B cell (primary cell): ENCODE results near the gene TMEM45B. TPM values are rescaled to one million over a fixed set of nuclear protein-coding genes. Genes with fewer than 3 reads are reported as not detected.

Experiments used
- ATAC-seq: fragments of 200-7000 bp; cut with Tn5 transposase; one replicate; pipeline ENCODE4 v1.10.0; 2021; ENCODE audit warnings: low read depth, mild to moderate bottlenecking, moderate number of reproducible peaks, moderate library complexity
- CTCF ChIA-PET: fragments of 350-600 bp; sonication (Branson Sonifier 250); formaldehyde crosslinking; loops from one replicate; lab custom pipeline; 2021; ENCODE audit warnings: antibody characterized with exemption, inconsistent platforms; lab: Charles Lee
- POLR2A ChIA-PET: fragments of 350-600 bp; sonication (Branson Sonifier 250); formaldehyde crosslinking; loops from one replicate; lab custom pipeline; 2021; ENCODE audit warnings: antibody characterized with exemption; lab: Charles Lee
- DNase-seq: peaks from one replicate; pipeline ENCODE4 v3.0.0; 2013
- H2AFZ ChIP-seq: 2 replicates; pipeline ENCODE4 v1.6.1; 2012; ENCODE audit warnings: mild to moderate bottlenecking, low read depth, low read length; ENCODE audit not compliant: insufficient read depth, poor library complexity, severe bottlenecking
- H3K27ac ChIP-seq, 2 donors: 1 replicate in 1 of 2; 2 replicates in 1 of 2; pipeline ENCODE4 v1.5.1; 2012 to 2013; ENCODE audit warnings: low read length in 2 of 2, mild to moderate bottlenecking in 2 of 2, moderate library complexity in 1 of 2
- H3K27me3 ChIP-seq, 4 experiments: fragments of 200-600 bp in 1 of 4; sonication (generic) in 1 of 4; replicated peaks in 1 of 4; 1 replicate in 2 of 4; 2 replicates in 2 of 4; pipeline versions ENCODE4 v1.6.1 to v1.7.0; 2013 to 2016; ENCODE audit warnings: low read length in 3 of 4, mild to moderate bottlenecking in 2 of 4, mixed read lengths in 1 of 4, moderate library complexity in 1 of 4; ENCODE audit not compliant: insufficient read depth in 4 of 4, control insufficient read depth in 3 of 4; ENCODE audit errors: control extremely low read depth in 1 of 4
- H3K36me3 ChIP-seq, 2 experiments: replicated peaks in 1 of 2; 1 replicate in 1 of 2; 2 replicates in 1 of 2; pipeline versions ENCODE4 v1.6.1 to v1.7.1; 2013; ENCODE audit warnings: low read length in 1 of 2; ENCODE audit not compliant: insufficient read depth in 2 of 2, control insufficient read depth in 1 of 2; ENCODE audit errors: control extremely low read depth in 1 of 2, extremely low read depth in 1 of 2
- H3K4me1 ChIP-seq, 2 donors: fragments of 200-600 bp in 1 of 2; sonication (generic) in 1 of 2; 1 replicate in 1 of 2; 2 replicates in 1 of 2; pipeline versions ENCODE4 v1.5.1 to v1.6.1; 2013 to 2017; ENCODE audit warnings: low read length in 2 of 2; ENCODE audit not compliant: control insufficient read depth in 2 of 2, insufficient read depth in 2 of 2
- H3K4me2 ChIP-seq: replicated peaks from 2 replicates; pipeline ENCODE3; 2012; ENCODE audit warnings: mild to moderate bottlenecking, low read depth, low read length; ENCODE audit not compliant: poor library complexity, severe bottlenecking
- H3K4me3 ChIP-seq, 5 experiments: fragments of 200-600 bp in 1 of 5; sonication (generic) in 1 of 5; 1 replicate in 3 of 5; 2 replicates in 2 of 5; pipeline versions ENCODE4 v1.5.1 to v1.7.0; 2011 to 2016; ENCODE audit warnings: low read length in 4 of 5, mild to moderate bottlenecking in 4 of 5, low read depth in 2 of 5, control low read depth in 1 of 5, moderate library complexity in 1 of 5; ENCODE audit not compliant: insufficient read depth in 1 of 5; ENCODE audit errors: control extremely low read depth in 1 of 5, extremely low read depth in 1 of 5
- H3K79me2 ChIP-seq: fragments of 200-600 bp; sonication (generic); one replicate; pipeline ENCODE4 v1.6.0; 2016; ENCODE audit warnings: low read length; ENCODE audit not compliant: control insufficient read depth, insufficient read depth
- H3K9ac ChIP-seq: fragments of 200-600 bp; sonication (generic); 2 replicates; pipeline ENCODE4 v1.6.1; 2017; ENCODE audit warnings: mild to moderate bottlenecking, low read length, moderate library complexity
- H3K9me3 ChIP-seq, 3 donors: one replicate each; pipeline versions ENCODE4 v1.6.1 to v1.7.1; 2013; ENCODE audit warnings: low read length in 2 of 3; ENCODE audit not compliant: control insufficient read depth in 2 of 3, insufficient read depth in 1 of 3; ENCODE audit errors: control extremely low read depth in 1 of 3
- H4K20me1 ChIP-seq: 2 replicates; pipeline ENCODE4 v1.6.0; 2012; ENCODE audit warnings: mild to moderate bottlenecking, low read length; ENCODE audit not compliant: insufficient read depth, control insufficient read depth, poor library complexity, severe bottlenecking
- H3K27ac Mint-ChIP-seq: one replicate; pipeline ENCODE4 v1.8.0; 2021; ENCODE audit warnings: mixed read lengths
- H3K27me3 Mint-ChIP-seq: one replicate; pipeline ENCODE4 v1.8.0; 2021; ENCODE audit warnings: mixed read lengths
- H3K4me1 Mint-ChIP-seq: one replicate; pipeline ENCODE4 v1.8.0; 2021; ENCODE audit warnings: mixed read lengths
- H3K4me3 Mint-ChIP-seq: one replicate; pipeline ENCODE4 v1.8.0; 2021; ENCODE audit warnings: mixed read lengths
- H3K9me3 Mint-ChIP-seq: one replicate; pipeline ENCODE4 v1.8.0; 2022; ENCODE audit warnings: mixed read lengths; ENCODE audit not compliant: insufficient read depth
- EZH2 ChIP-seq: IDR thresholded peaks from 2 replicates; pipeline ENCODE4 v1.6.1; 2012; ENCODE audit warnings: borderline replicate concordance, low read depth, mild to moderate bottlenecking, moderate library complexity, low read length; ENCODE audit not compliant: insufficient read depth, poor library complexity, severe bottlenecking
- WGBS: methylation state at CpG from one replicate; pipeline ENCODE4 v1.1.5; 2013; ENCODE audit warnings: missing lambda C conversion rate; ENCODE audit not compliant: insufficient coverage; 5-methylcytosine and 5-hydroxymethylcytosine counted together
- intact Hi-C: fragments of 100-400 bp; cut with micrococcal nuclease; formaldehyde crosslinking; loops from one replicate; pipeline ENCODE4 v1.10.0; 2022
- polyA plus RNA-seq: library from polyadenylated mRNA; depleted of rRNA; stranded (reverse); fragments of >200 nt; gene quantifications from 2 replicates; pipeline ENCODE4 v1.2.3, GENCODE V29; 2012
- total RNA-seq, 2 donors: library from RNA; stranded (reverse); fragments of 120-200 nt in 1 of 2; gene quantifications; 1 replicate in 1 of 2; 2 replicates in 1 of 2; pipeline versions ENCODE4 v1.2.3 to v1.2.4, GENCODE V29; 2013 to 2022
- TF ChIP-seq, protein P1 (sequence below): fragments of 200-600 bp; IDR thresholded peaks from one replicate; pipeline ENCODE4 v1.8.0; 2022; ENCODE audit warnings: antibody characterized with exemption, mild to moderate bottlenecking

TMEM45B gene
- total and polyA plus RNA-seq, 2 donors (not counting 1 experiment from before 2014, with no cell fraction given), result not detected

GRCh38 chr11:129836979-129837378 is 21.3 kb downstream of the TMEM45B start:
- DNase-seq (no peak), ATAC-seq (no peak)
- Histone ChIP-seq H3K27me3 (no peaks in the 10 kb centered on the region), H3K4me1 (no peaks in the 10 kb centered on the region), H4K20me1 (no peaks in the 10 kb centered on the region), H3K4me2 (no peak overlapping the region), H3K27ac (no peak overlapping the region), H3K36me3 (no peaks in the 10 kb centered on the region), H3K9me3 (no peaks in the 10 kb centered on the region), H3K4me3 (no peak overlapping the region), H2AFZ (no peak overlapping the region), H3K79me2 (no peaks in the 10 kb centered on the region), H3K9ac (no peak overlapping the region)
- no peaks in the 10 kb centered on the region for H3K9me3 Mint-ChIP-seq
- H3K4me3 Mint-ChIP-seq, result no peak overlapping the region
- no peak overlapping the region for H3K27ac Mint-ChIP-seq
- no peaks in the 10 kb centered on the region for H3K4me1 Mint-ChIP-seq
- peaks cover 18% of the 10 kb centered on the region for H3K27me3 Mint-ChIP-seq
- intact Hi-C loops, result no loop called here
- TF ChIP-seq, protein P1, sequence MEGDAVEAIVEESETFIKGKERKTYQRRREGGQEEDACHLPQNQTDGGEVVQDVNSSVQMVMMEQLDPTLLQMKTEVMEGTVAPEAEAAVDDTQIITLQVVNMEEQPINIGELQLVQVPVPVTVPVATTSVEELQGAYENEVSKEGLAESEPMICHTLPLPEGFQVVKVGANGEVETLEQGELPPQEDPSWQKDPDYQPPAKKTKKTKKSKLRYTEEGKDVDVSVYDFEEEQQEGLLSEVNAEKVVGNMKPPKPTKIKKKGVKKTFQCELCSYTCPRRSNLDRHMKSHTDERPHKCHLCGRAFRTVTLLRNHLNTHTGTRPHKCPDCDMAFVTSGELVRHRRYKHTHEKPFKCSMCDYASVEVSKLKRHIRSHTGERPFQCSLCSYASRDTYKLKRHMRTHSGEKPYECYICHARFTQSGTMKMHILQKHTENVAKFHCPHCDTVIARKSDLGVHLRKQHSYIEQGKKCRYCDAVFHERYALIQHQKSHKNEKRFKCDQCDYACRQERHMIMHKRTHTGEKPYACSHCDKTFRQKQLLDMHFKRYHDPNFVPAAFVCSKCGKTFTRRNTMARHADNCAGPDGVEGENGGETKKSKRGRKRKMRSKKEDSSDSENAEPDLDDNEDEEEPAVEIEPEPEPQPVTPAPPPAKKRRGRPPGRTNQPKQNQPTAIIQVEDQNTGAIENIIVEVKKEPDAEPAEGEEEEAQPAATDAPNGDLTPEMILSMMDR, result no peak
- no peak for TF ChIP-seq EZH2
- ChIA-PET CTCF (no interaction called here), POLR2A (no interaction called here)
- 93% methylated on average over 5 of the region's 9 CpGs for WGBS

DNA sequence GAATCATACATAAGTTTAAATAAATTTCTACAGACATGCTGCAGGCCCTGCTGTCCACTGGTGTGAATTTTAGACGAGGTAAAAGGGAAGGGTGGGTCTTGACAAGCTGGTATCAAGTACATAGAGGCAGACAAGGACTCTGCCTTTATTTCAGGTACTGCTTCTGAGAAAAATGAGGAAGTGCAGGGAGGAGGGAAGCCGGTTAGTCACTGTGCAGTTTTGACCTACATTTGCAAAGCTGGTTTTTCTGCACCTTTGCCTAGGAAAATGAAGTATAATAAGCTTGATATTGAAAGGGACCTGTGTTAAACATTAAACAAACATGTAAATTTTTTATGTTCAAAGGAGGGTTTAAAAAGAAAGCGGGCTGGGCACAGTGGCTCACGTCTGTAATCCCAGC is 24.6 kb downstream of the TMEM45B start:
- H3K27ac Mint-ChIP-seq, result no peak overlapping the region
- no peak overlapping the region for H3K4me2 ChIP-seq

More for the DNA sequence above, 24.6 kb downstream of the TMEM45B start:
- ATAC-seq (no peak), DNase-seq (no peak)
- Histone ChIP-seq H3K4me3 (no peak overlapping the region), H2AFZ (no peak overlapping the region), H3K9me3 (no peaks in the 10 kb centered on the region), H3K27me3 (no peaks in the 10 kb centered on the region), H3K79me2 (no peaks in the 10 kb centered on the region), H4K20me1 (no peaks in the 10 kb centered on the region), H3K4me1 (no peaks in the 10 kb centered on the region), H3K36me3 (no peaks in the 10 kb centered on the region), H3K9ac (no peak overlapping the region), H3K27ac (no peak overlapping the region)
- POLR2A ChIA-PET, result no interaction called here
- no peak overlapping the region for H3K4me3 Mint-ChIP-seq
- intact Hi-C loops, result no loop called here
- CTCF ChIA-PET, result no interaction called here
- peaks cover 19% of the 10 kb centered on the region for H3K27me3 Mint-ChIP-seq
- no peaks in the 10 kb centered on the region for H3K4me1 Mint-ChIP-seq
- 0% methylated on average over 2 of the region's 4 CpGs for WGBS
- TF ChIP-seq, protein P1, result no peak
- no peak for TF ChIP-seq EZH2
- no peaks in the 10 kb centered on the region for H3K9me3 Mint-ChIP-seq
